Liver (tissue), 9 donors: ENCODE measurements around the gene CLDN20. TPM values are rescaled to one million over a fixed set of nuclear protein-coding genes. Genes with fewer than 3 reads are reported as not detected.
"Not testable (repeated sequence)": the region's sequence is repeated elsewhere in the genome, so short reads cannot be mapped to it uniquely, and the experiment has no call there.

Source experiments
- DNase-seq: peaks from one replicate; pipeline ENCODE4 v3.0.0-alpha.2; 2017; ENCODE audit warnings: low spot score
- H3K27ac ChIP-seq, 2 donors: one replicate each; pipeline ENCODE4 v1.7.0; 2013; ENCODE audit warnings: inconsistent platforms in 2 of 2, low read length in 2 of 2, control low read depth in 1 of 2, low read depth in 1 of 2, mild to moderate bottlenecking in 1 of 2
- H3K27me3 ChIP-seq, 4 donors: one replicate each; pipeline versions ENCODE4 v1.6.1 to v1.7.0; 2013; ENCODE audit warnings: low read length in 3 of 4, inconsistent platforms in 1 of 4, mild to moderate bottlenecking in 1 of 4, moderate library complexity in 1 of 4; ENCODE audit not compliant: control insufficient read depth in 4 of 4, insufficient read depth in 4 of 4
- H3K36me3 ChIP-seq, 4 donors: one replicate each; pipeline versions ENCODE4 v1.6.1 to v1.7.0; 2013; ENCODE audit warnings: low read length in 3 of 4, mild to moderate bottlenecking in 3 of 4, low read depth in 1 of 4, moderate library complexity in 1 of 4; ENCODE audit not compliant: control insufficient read depth in 4 of 4, insufficient read depth in 3 of 4
- H3K4me1 ChIP-seq, 4 donors: one replicate each; pipeline versions ENCODE4 v1.6.1 to v1.7.0; 2013; ENCODE audit warnings: low read length in 3 of 4, mild to moderate bottlenecking in 3 of 4, moderate library complexity in 1 of 4; ENCODE audit not compliant: control insufficient read depth in 4 of 4, insufficient read depth in 4 of 4
- H3K4me3 ChIP-seq, 3 donors: one replicate each; pipeline versions ENCODE4 v1.6.1 to v1.7.0; 2013; ENCODE audit warnings: low read length in 3 of 3, control low read depth in 1 of 3, low read depth in 1 of 3, mild to moderate bottlenecking in 1 of 3
- H3K9ac ChIP-seq, 2 donors: one replicate each; pipeline ENCODE4 v1.7.0; 2013; ENCODE audit warnings: low read length in 2 of 2, mild to moderate bottlenecking in 2 of 2, moderate library complexity in 2 of 2, control low read depth in 1 of 2, low read depth in 1 of 2
- H3K9me3 ChIP-seq, 4 donors: one replicate each; pipeline versions ENCODE4 v1.6.1 to v1.7.0; 2013; ENCODE audit warnings: low read length in 3 of 4; ENCODE audit not compliant: control insufficient read depth in 4 of 4
- ATF3 ChIP-seq: IDR thresholded peaks from 2 replicates; pipeline ENCODE4 v1.6.1; 2016; ENCODE audit warnings: antibody characterized with exemption
- CTCF ChIP-seq: fragments of 150-350 bp; IDR thresholded peaks from 2 replicates; pipeline ENCODE4 v1.5.1; 2017; ENCODE audit warnings: improper control_type of control experiment, low read depth, low read length; ENCODE audit not compliant: missing input control
- EGR1 ChIP-seq, 2 donors: IDR thresholded peaks; 2 replicates each; pipeline ENCODE4 v1.6.1; 2016 to 2018; ENCODE audit warnings: antibody characterized with exemption in 2 of 2, low read depth in 2 of 2
- FOXA1 ChIP-seq: IDR thresholded peaks from 2 replicates; pipeline ENCODE4 v1.6.1; 2016; ENCODE audit warnings: antibody characterized with exemption
- FOXA2 ChIP-seq: IDR thresholded peaks from 2 replicates; pipeline ENCODE4 v1.6.1; 2016; ENCODE audit warnings: antibody characterized with exemption
- GABPA ChIP-seq, 2 donors: IDR thresholded peaks in 1 of 2; conservative IDR thresholded peaks in 1 of 2; 2 replicates each; pipeline ENCODE4 v1.6.1; 2016; ENCODE audit warnings: antibody characterized with exemption in 2 of 2, mild to moderate bottlenecking in 1 of 2, moderate library complexity in 1 of 2
- HNF4A ChIP-seq, 2 donors: conservative IDR thresholded peaks; 2 replicates each; pipeline ENCODE4 v1.6.1; 2016; ENCODE audit warnings: antibody characterized with exemption in 2 of 2, mild to moderate bottlenecking in 2 of 2
- HNF4G ChIP-seq: IDR thresholded peaks from 2 replicates; pipeline ENCODE4 v1.6.1; 2016; ENCODE audit warnings: antibody characterized with exemption
- MAX ChIP-seq: IDR thresholded peaks from 2 replicates; pipeline ENCODE4 v1.6.1; 2016; ENCODE audit warnings: antibody characterized with exemption
- NR2F2 ChIP-seq: IDR thresholded peaks from 2 replicates; pipeline ENCODE4 v1.6.1; 2016; ENCODE audit warnings: antibody characterized with exemption
- RAD21 ChIP-seq, 2 donors: IDR thresholded peaks; 2 replicates each; pipeline ENCODE4 v1.6.1; 2016; ENCODE audit warnings: antibody characterized with exemption in 2 of 2, mild to moderate bottlenecking in 2 of 2
- RXRA ChIP-seq, 2 donors: IDR thresholded peaks; 2 replicates each; pipeline ENCODE4 v1.6.1; 2017 to 2018; ENCODE audit warnings: antibody characterized with exemption in 2 of 2, mild to moderate bottlenecking in 1 of 2
- SP1 ChIP-seq: IDR thresholded peaks from 2 replicates; pipeline ENCODE4 v1.6.1; 2018; ENCODE audit warnings: antibody characterized with exemption, mild to moderate bottlenecking
- TAF1 ChIP-seq: conservative IDR thresholded peaks from 2 replicates; pipeline ENCODE4 v1.6.1; 2016; ENCODE audit warnings: antibody characterized with exemption, mild to moderate bottlenecking
- YY1 ChIP-seq: IDR thresholded peaks from 2 replicates; pipeline ENCODE4 v1.6.1; 2016; ENCODE audit warnings: antibody characterized with exemption, mild to moderate bottlenecking
- ZBTB33 ChIP-seq: IDR thresholded peaks from 2 replicates; pipeline ENCODE4 v1.6.1; 2016; ENCODE audit warnings: antibody characterized with exemption
- WGBS: extraction: QIAGEN DNeasy Blood & Tissue Kit; methylation state at CpG from one replicate; pipeline ENCODE4 v1.1.7; 2013; 5-methylcytosine and 5-hydroxymethylcytosine counted together
- polyA plus RNA-seq, 2 donors: library from polyadenylated mRNA; stranded (reverse) in 1 of 2; unstranded in 1 of 2; fragments of 200-250 nt in 1 of 2; fragments of >200 nt in 1 of 2; fragmentation: Nextera tagmentation in 1 of 2; extraction: Ambion mirVana in 1 of 2; gene quantifications; one replicate each; pipeline versions ENCODE4 v1.2.1 to v1.2.3, GENCODE V29; 2013 to 2015
- total RNA-seq, 2 donors: library from RNA; depleted of rRNA; stranded (reverse); fragments of >200 nt; gene quantifications; one replicate each; pipeline ENCODE4 v1.2.3, GENCODE V29; 2014
- donor health status: healthy.
- donor health status: healthy.
- donor health status: healthy.
- donor health status: healthy.
- donor health status: healthy.

CLDN20 gene
- total and polyA plus RNA-seq, 4 donors: 0.26 TPM; not detected in 3

GRCh38 chr6:155216312-155217046, 47.3 kb upstream of the CLDN20 start:
- 42% methylated on average over 11 of the region's 11 CpGs for WGBS

GRCh38 chr6:155218711-155219110, 45.1 kb upstream of the CLDN20 start:
- WGBS: 93% methylated on average over 20 of the region's 20 CpGs
- not testable (repeated sequence) for H3K9ac ChIP-seq, H3K27ac ChIP-seq, H3K27me3 ChIP-seq, H3K36me3 ChIP-seq, DNase-seq, H3K4me1 ChIP-seq, H3K4me3 ChIP-seq, H3K9me3 ChIP-seq

More at GRCh38 chr6:155216312-155217046, 47.3 kb upstream of the CLDN20 start:
- TF ChIP-seq YY1: no peak
- TF ChIP-seq NR2F2: no peak
- no peak for TF ChIP-seq RAD21 (IDR thresholded peaks at IDR 0.05)
- no peak for TF ChIP-seq SP1
- no peak for TF ChIP-seq RXRA (IDR thresholded peaks at IDR 0.05)
- no peak for TF ChIP-seq FOXA2
- TF ChIP-seq CTCF: no peak
- no peak for TF ChIP-seq ATF3
- TF ChIP-seq ZBTB33: no peak
- no peak for TF ChIP-seq MAX
- TF ChIP-seq EGR1 (IDR thresholded peaks at IDR 0.05; ENCODE audit: low read depth in 2 of 2): no peak
- TF ChIP-seq FOXA1: no peak
- no peak for TF ChIP-seq TAF1
- TF ChIP-seq HNF4G: no peak
- no peak for TF ChIP-seq GABPA (IDR thresholded peaks at IDR 0.05 in 1 of 2, conservative IDR thresholded peaks at IDR 0.05 in 1 of 2)
- no peak for TF ChIP-seq HNF4A (conservative IDR thresholded peaks at IDR 0.05)
- DNase-seq: no peak
- Histone ChIP-seq H3K9me3 (peaks cover 0 to 2% (median 0%) of the 10 kb centered on the region in 4 donors), H3K9ac (no peak overlapping the region), H3K27me3 (no peaks in the 10 kb centered on the region), H3K4me3 (no peak overlapping the region), H3K4me1 (no peaks in the 10 kb centered on the region), H3K27ac (no peak overlapping the region), H3K36me3 (no peaks in the 10 kb centered on the region)
